Cardiac muscle cell (in vitro differentiated cells and primary cell): ENCODE measurements around the gene WDR37. TPM values are rescaled to one million over a fixed set of nuclear protein-coding genes. Genes with fewer than 3 reads are reported as not detected.
A peak's percentile ranks its signal among the peaks of the same experiment; 100 is the strongest.

Experiments used
- DNase-seq, 2 donors: peaks; one replicate each; pipeline versions ENCODE4 v3.0.0 to v3.0.0-alpha.2; 2010 to 2017; ENCODE audit warnings: low read depth in 1 of 2, low spot score in 1 of 2
- H3K27ac ChIP-seq: fragments of 200-600 bp; sonication (generic); 2 replicates; pipeline ENCODE4 v1.5.1; 2016
- H3K27me3 ChIP-seq: fragments of 200-600 bp; sonication (generic); 2 replicates; pipeline ENCODE4 v1.6.0; 2016; ENCODE audit warnings: control low read depth
- H3K36me3 ChIP-seq: fragments of 200-600 bp; sonication (generic); 2 replicates; pipeline ENCODE4 v1.5.1; 2016; ENCODE audit warnings: control low read depth
- H3K4me1 ChIP-seq: fragments of 200-600 bp; sonication (generic); 2 replicates; pipeline ENCODE4 v1.8.1; 2017; ENCODE audit warnings: low read depth, mild to moderate bottlenecking, mixed run types
- H3K4me3 ChIP-seq: fragments of 200-600 bp; sonication (generic); 2 replicates; pipeline ENCODE4 v1.5.1; 2016; ENCODE audit warnings: mild to moderate bottlenecking
- H3K9me3 ChIP-seq: fragments of 200-600 bp; sonication (generic); 2 replicates; pipeline ENCODE4 v1.5.1; 2017; ENCODE audit warnings: low read depth, mild to moderate bottlenecking, control low read depth
- CTCF ChIP-seq: IDR thresholded peaks from 2 replicates; pipeline ENCODE4 v1.5.1; 2012; ENCODE audit warnings: low read depth, mild to moderate bottlenecking, low read length
- polyA plus RNA-seq: library from polyadenylated mRNA; unstranded; fragments of >200 nt; fragmentation: Nextera tagmentation; extraction: Ambion mirVana; gene quantifications from 2 replicates; pipeline ENCODE4 v1.2.1, GENCODE V29; 2016
- total RNA-seq: library from RNA; depleted of rRNA; stranded (reverse); fragments of >200 nt; gene quantifications from 2 replicates; pipeline ENCODE4 v1.2.3, GENCODE V29; 2016

Gene WDR37
- total and polyA plus RNA-seq, 2 experiments from 2014 or later: 13.0 to 15.7 TPM

DNA sequence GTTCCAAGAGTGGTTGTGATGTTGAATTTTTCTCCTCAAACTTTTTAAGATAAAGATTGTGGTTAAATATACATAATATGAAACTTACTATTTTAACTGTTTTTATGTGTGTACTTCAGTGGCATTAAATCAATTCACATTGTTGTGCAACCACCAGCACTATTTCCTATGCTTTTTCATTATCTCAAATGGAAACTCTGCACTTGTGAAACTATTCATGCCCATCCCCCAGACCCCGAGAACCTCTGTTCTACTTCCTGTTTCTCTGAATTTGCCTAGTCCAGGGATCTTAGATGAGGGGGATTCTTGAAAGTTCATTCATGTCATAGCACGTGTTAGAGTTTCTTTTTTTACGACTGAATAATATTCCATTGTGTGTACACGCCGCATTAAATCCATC lies 67.0 kb downstream of the WDR37 start:
- no peak overlapping the region for H3K4me3 ChIP-seq
- H3K27ac ChIP-seq: no peak overlapping the region
- TF ChIP-seq CTCF: no peak
- peaks cover 24% of the 10 kb centered on the region for H3K36me3 ChIP-seq
- peak in 1 of 2 donors; percentile 76 for DNase-seq
- H3K27me3 ChIP-seq: no peaks in the 10 kb centered on the region
- no peaks in the 10 kb centered on the region for H3K4me1 ChIP-seq
- H3K9me3 ChIP-seq: no peaks in the 10 kb centered on the region

GRCh38 chr10:1123972-1124371 lies 67.8 kb downstream of the WDR37 start:
- Histone ChIP-seq H3K4me1 (no peaks in the 10 kb centered on the region), H3K36me3 (peaks cover 29% of the 10 kb centered on the region), H3K4me3 (no peak overlapping the region), H3K27ac (no peak overlapping the region), H3K27me3 (no peaks in the 10 kb centered on the region), H3K9me3 (no peaks in the 10 kb centered on the region)
- no peak for DNase-seq
- TF ChIP-seq CTCF: no peak

- Histone ChIP-seq H3K4me3 (no peak overlapping the region), H3K27me3 (no peaks in the 10 kb centered on the region), H3K4me1 (no peaks in the 10 kb centered on the region), H3K36me3 (peaks cover 37% of the 10 kb centered on the region), H3K9me3 (no peaks in the 10 kb centered on the region), H3K27ac (no peak overlapping the region)
- no peak for TF ChIP-seq CTCF
- DNase-seq: no peak
Measured at GRCh38 chr10:1124796-1125195, 68.6 kb downstream of the WDR37 start.

DNA sequence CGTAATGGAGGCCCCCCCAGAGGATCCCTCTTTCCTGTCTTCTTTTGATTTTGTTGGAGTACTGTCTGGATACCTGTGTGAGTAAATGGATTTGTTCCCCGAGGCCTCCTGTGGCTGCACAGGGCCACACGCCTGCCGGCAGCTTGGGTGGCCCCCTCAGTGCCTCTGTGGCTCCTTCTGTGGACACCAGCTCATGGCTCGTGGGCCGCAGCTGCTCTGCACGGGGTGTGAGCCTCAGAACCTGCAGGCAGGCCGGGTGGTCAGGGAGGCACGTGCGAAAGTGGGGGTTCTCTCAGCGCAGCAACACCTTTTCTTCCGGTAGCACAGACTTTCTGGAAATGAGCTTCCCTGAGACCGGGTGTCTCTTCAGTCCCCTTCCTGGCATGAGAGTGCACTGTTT lies 70.3 kb downstream of the WDR37 start:
- Histone ChIP-seq H3K9me3 (no peaks in the 10 kb centered on the region), H3K4me1 (no peaks in the 10 kb centered on the region), H3K4me3 (no peak overlapping the region), H3K36me3 (peaks cover 39% of the 10 kb centered on the region), H3K27ac (no peak overlapping the region), H3K27me3 (no peaks in the 10 kb centered on the region)
- DNase-seq: no peak
- TF ChIP-seq CTCF: no peak

DNA sequence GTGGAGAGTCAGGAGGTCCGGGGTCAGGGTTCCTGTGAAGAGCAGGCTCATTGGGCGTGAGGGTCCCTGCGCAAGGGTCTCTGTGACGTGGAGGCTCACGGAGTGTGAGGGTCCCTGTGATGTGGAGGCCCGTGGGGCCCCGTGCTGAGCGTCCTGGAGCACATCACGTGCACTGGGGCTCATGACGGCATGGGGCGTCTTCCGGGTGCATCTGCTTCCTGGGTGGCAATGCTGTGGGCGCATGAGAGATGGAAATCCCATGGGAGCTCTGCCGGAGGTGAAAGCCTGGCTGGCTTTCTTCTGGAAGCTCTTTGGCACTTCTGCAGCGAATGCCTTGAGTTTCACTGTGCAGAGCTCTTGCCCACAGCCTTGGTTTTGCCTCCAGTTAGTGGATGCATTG lies 71.4 kb downstream of the WDR37 start:
- Histone ChIP-seq H3K4me3 (no peak overlapping the region), H3K9me3 (no peaks in the 10 kb centered on the region), H3K4me1 (no peaks in the 10 kb centered on the region), H3K36me3 (peaks cover 34% of the 10 kb centered on the region), H3K27me3 (no peaks in the 10 kb centered on the region), H3K27ac (no peak overlapping the region)
- no peak for DNase-seq
- TF ChIP-seq CTCF: no peak

DNA sequence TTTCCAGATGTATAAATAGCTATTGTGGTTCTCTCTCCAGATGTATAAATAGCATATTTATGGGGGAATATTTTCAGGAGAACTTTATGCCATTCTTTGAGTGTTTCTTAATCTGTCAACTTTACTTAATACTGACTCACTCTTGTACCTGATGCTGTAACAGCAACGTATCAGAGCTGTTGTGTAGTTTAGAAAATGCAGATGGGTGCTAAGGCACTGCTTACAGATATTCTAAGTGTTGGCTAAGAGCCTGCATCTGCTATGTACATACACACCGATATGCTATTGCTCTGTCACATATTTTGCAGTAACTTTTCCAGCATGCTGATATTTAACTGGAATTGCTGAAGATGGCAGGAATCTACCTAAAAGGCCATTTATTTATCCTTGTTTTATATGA lies 71.9 kb downstream of the WDR37 start:
- TF ChIP-seq CTCF: no peak
- Histone ChIP-seq H3K27me3 (no peaks in the 10 kb centered on the region), H3K4me3 (no peak overlapping the region), H3K9me3 (no peaks in the 10 kb centered on the region), H3K4me1 (no peaks in the 10 kb centered on the region), H3K36me3 (peaks cover 31% of the 10 kb centered on the region), H3K27ac (no peak overlapping the region)
- no peak for DNase-seq
